ENCODE results near the gene DNAJB12. TPM values are rescaled to one million over a fixed set of nuclear protein-coding genes. Genes with fewer than 3 reads are reported as not detected.

Gene DNAJB12
- total RNA-seq, 2 donors from 2014 or later: 24.5 to 36.8 TPM

DNA sequence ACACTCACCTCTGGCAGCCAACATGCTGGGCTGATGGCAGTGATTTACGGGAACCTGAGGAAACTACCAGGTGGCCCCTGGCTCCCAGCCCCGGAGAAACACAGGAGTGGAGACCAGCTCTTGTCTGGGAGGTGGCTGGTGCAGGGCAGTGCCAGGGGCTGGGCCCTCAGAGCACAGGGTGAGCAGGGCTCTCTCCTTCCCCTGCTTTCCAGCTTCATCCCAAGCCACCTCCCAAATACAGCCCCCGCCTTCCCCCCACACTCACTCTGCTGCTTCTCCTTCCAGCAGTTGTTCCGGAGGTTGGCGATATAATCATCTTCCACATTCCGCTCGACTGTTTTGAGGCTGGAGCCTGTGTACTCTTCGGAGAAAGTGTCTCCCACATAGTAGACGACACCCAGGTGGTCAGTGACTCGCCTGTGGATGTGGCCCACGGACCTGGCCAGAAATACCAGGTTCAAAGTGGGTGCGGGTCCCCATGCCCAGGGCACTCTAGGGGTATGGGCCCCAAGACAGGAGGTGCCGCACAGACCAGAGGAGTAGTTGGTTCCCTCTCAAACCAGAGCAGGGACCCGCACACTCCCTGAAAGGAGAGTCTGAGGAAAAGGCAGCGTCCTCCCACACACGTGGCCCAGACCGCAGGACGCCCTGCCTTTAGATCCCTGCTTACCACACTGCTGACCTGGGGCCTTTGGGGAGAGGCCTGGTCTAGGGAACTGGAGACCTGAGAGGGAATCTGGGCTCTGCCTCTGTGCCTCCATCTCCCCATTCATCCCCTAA, 18.3 kb downstream of the DNAJB12 start:
- Histone ChIP-seq H3K27ac (peak overlapping the region; percentile 87 to 94), H3K27me3 (no peaks in the 10 kb centered on the region), H3K9me3 (no peaks in the 10 kb centered on the region), H3K36me3 (peaks cover 34% of the 10 kb centered on the region), H3K4me1 (peaks cover 0 to 68% of the 10 kb centered on the region in 2 donors), H3K4me3 (no peak overlapping the region)
- TF ChIP-seq, protein P1, sequence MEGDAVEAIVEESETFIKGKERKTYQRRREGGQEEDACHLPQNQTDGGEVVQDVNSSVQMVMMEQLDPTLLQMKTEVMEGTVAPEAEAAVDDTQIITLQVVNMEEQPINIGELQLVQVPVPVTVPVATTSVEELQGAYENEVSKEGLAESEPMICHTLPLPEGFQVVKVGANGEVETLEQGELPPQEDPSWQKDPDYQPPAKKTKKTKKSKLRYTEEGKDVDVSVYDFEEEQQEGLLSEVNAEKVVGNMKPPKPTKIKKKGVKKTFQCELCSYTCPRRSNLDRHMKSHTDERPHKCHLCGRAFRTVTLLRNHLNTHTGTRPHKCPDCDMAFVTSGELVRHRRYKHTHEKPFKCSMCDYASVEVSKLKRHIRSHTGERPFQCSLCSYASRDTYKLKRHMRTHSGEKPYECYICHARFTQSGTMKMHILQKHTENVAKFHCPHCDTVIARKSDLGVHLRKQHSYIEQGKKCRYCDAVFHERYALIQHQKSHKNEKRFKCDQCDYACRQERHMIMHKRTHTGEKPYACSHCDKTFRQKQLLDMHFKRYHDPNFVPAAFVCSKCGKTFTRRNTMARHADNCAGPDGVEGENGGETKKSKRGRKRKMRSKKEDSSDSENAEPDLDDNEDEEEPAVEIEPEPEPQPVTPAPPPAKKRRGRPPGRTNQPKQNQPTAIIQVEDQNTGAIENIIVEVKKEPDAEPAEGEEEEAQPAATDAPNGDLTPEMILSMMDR (IDR thresholded peaks at IDR 0.05): no peak
- no peak for DNase-seq (ENCODE audit: low spot score)

DNA sequence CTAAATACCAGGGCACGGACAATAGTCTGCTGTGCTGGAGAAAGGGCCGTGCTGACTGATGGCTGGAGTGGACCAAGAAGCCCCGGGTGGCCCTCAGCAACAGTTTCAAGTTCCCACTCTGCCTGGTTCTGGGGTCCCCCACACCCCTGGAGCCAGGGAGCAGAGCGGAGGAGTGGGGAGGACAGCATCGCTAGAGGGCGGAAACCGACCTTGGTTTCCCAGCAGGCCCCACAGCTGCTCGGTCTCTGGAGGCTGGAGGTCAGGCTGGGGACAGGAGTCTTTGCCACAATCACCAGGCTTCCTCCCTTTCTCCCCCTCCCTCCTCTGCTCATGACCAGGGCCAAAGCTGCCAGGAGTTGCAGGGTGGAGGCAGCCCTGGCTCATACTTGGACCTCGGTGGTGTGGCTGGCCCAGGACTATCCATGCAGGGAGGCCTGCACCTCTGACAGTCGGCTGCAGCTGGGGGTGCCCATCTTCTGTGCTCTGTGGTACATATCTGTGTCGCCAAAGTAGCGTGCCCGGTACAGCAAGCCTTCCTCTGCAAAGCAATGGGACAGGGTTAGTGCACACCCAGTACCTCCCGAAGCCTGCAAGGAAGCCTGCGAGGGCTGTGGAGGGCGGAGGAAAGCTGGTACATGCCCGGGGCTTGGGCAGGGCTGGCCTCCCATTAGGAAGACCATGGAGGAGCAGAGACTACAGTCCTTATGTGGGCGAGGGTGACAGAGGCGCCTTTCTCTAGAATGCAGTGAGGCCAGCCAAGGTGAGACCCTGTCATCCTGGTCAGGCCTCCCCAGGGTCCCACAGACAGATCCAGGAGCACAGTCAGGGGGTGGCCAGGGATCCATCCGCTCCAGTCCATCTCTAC, 19.1 kb downstream of the DNAJB12 start:
- no peak overlapping the region for H3K4me3 ChIP-seq
- TF ChIP-seq, protein P1 (IDR thresholded peaks at IDR 0.05): peak in 1 of 2 donors; percentile 42
- H3K4me1 ChIP-seq: peaks cover 0 to 73% of the 10 kb centered on the region in 2 donors
- DNase-seq (ENCODE audit: low spot score): peak; percentile 83
- no peaks in the 10 kb centered on the region for H3K9me3 ChIP-seq
- H3K27ac ChIP-seq: peak overlapping the region; percentile 87 to 94
- peaks cover 26% of the 10 kb centered on the region for H3K36me3 ChIP-seq
- no peaks in the 10 kb centered on the region for H3K27me3 ChIP-seq

DNA sequence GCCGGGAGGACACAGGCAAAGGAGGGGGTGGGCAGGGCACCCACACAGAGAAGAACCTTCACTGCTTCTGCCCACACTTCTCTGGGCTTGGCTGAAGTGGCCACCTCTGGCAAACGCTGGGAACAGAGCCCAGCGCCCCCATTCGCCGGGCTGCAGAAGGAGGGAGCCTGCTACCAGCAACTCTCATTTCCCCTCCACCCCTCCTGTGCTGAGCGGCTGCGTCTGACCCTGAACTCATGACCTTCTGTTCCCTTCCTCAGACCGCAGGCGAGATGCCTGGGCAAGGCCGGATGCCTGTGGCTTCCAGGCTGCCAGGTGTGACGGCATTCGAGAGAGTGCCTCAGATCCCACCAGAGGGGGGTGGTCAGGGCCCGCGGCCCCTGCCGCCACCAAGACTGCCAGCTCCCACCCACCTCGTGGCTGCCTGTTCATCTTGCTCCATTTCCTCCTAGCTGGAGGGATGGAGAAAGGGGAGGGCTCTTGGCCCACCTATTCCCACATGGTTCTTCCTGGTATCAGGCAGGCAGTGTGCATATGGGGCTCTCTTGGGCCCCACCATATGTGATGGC, 19.8 kb downstream of the DNAJB12 start:
- H3K4me1 ChIP-seq: peaks cover 0 to 67% of the 10 kb centered on the region in 2 donors
- peak; percentile 94 for DNase-seq (ENCODE audit: low spot score)
- no peak overlapping the region for H3K4me3 ChIP-seq
- peaks cover 22% of the 10 kb centered on the region for H3K36me3 ChIP-seq
- H3K9me3 ChIP-seq: no peaks in the 10 kb centered on the region
- H3K27ac ChIP-seq: peak overlapping the region; percentile 87 to 94
- H3K27me3 ChIP-seq: no peaks in the 10 kb centered on the region
- TF ChIP-seq, protein P1 (IDR thresholded peaks at IDR 0.05): no peak

DNA sequence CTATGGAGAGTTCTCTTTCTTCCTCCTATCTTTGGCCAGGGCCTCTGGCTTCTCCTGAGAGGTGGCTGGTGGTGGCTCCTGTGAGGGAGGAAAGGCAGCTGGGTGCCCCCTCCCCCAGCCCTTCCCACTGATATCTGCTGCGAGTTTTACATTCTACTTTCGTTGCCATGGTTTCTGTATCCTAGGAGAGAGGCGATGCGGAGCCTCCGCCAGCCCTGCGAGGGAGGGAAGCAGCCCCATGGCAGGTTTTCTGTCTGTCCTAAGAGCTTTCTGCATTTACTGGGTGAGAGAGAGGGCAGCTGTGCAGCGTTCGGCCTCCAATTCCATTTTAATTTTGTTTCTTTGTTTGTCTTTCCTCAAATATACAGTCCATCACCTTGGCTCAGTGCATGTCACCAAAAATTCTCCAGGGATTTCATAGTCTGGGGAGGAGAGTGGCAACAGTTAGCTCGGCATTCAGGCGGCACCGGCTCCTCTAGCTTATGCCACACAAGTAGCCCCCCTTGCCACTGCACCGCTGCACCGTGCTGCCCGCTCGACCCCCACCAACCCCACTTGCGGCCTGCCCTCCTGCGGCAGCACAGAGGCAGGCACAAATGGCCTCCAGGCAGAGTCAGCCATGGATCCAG, 20.4 kb downstream of the DNAJB12 start:
- Histone ChIP-seq H3K36me3 (peaks cover 22% of the 10 kb centered on the region), H3K4me1 (peaks cover 0 to 73% of the 10 kb centered on the region in 2 donors), H3K27me3 (no peaks in the 10 kb centered on the region), H3K4me3 (no peak overlapping the region), H3K27ac (peak overlapping the region; percentile 87 to 94), H3K9me3 (no peaks in the 10 kb centered on the region)
- TF ChIP-seq, protein P1 (IDR thresholded peaks at IDR 0.05): no peak
- no peak for DNase-seq (ENCODE audit: low spot score)
